RWPE1 (cell line): ENCODE results near the gene MEX3B.

Experiments
- CTCF ChIA-PET: fragments of 350-600 bp; sonication (Branson Sonifier 250); formaldehyde crosslinking; extraction: SDS; loops from one replicate; lab custom pipeline; 2021; lab: Yijun Ruan, JAX
- POLR2A ChIA-PET: fragments of 400-600 bp; formaldehyde crosslinking; extraction: SDS; loops from one replicate; lab custom pipeline; 2020; ENCODE audit warnings: antibody characterized with exemption; ENCODE audit not compliant: low non-redundant PET; lab: Yijun Ruan, JAX
- DNase-seq: peaks from one replicate; pipeline ENCODE4 v3.0.0; 2012; ENCODE audit warnings: low spot score
- H3K27ac ChIP-seq: fragments of 450-650 bp; 2 replicates; pipeline ENCODE4 v1.5.1; 2017
- CTCF ChIP-seq: fragments of 450-650 bp; conservative IDR thresholded peaks from 2 replicates; pipeline ENCODE4 v1.5.1; 2017; ENCODE audit warnings: low read depth, mild to moderate bottlenecking

The MEX3B gene

GRCh38 chr15:82045892-82046665 is at the start of gene MEX3B:
Gene MEX3B, minus strand, starts transcription at chr15:82046018. Its CDS starts 313 bp downstream, at chr15:82045705.
- DNase-seq, result peak; percentile 94
- ChIA-PET CTCF (interaction anchor here (0.7 to 0.9 kb wide), 2 partner anchors 17 to 22 kb away, joined by 3 to 5 read pairs; no protein-coding TSS in a partner anchor), POLR2A (interaction anchor here (0.9 kb wide), 1 partner anchor 293 kb away, joined by 4 read pairs; no protein-coding TSS in a partner anchor)
- TF ChIP-seq CTCF, result no peak
- H3K27ac ChIP-seq, result peak within 1 kb of the TSS; percentile 98

- DNase-seq, result peak; percentile 91
- ChIA-PET POLR2A (no interaction called here), CTCF (no interaction called here)
- TF ChIP-seq CTCF, result no peak
- peak overlapping the region; percentile 71 for H3K27ac ChIP-seq
These were observed 48.0 kb upstream of the MEX3B start for GRCh38 chr15:82093774-82094211.

GRCh38 chr15:82093325-82093724 is 47.5 kb upstream of the MEX3B start:
- no peak for TF ChIP-seq CTCF
- peak overlapping the region; percentile 71 for H3K27ac ChIP-seq
- POLR2A ChIA-PET, result no interaction called here
- DNase-seq, result no peak
- CTCF ChIA-PET, result no interaction called here

- DNase-seq, result no peak
- no peak for TF ChIP-seq CTCF
- H3K27ac ChIP-seq, result no peak overlapping the region
- CTCF ChIA-PET, result no interaction called here
- POLR2A ChIA-PET, result no interaction called here
These were observed 45.9 kb upstream of the MEX3B start for GRCh38 chr15:82091636-82092140.

- TF ChIP-seq CTCF, result no peak
- no peak for DNase-seq
- ChIA-PET CTCF (no interaction called here), POLR2A (no interaction called here)
- H3K27ac ChIP-seq, result no peak overlapping the region
These were observed 40.6 kb upstream of the MEX3B start for GRCh38 chr15:82086243-82086995.

- DNase-seq, result no peak
- CTCF ChIA-PET, result no interaction called here
- peak overlapping the region; percentile 17; the same call in 1 of the 2 replicates for H3K27ac ChIP-seq
- POLR2A ChIA-PET, result no interaction called here
- no peak for TF ChIP-seq CTCF
These were observed 36.3 kb upstream of the MEX3B start for GRCh38 chr15:82081914-82082762.
